G401 (cell line): ENCODE results near the gene SIVA1. TPM values are rescaled to one million over a fixed set of nuclear protein-coding genes. Genes with fewer than 3 reads are reported as not detected.

Source experiments
- DNase-seq: peaks from one replicate; pipeline ENCODE4 v3.0.0-alpha.2; 2015; ENCODE audit warnings: low spot score
- in situ Hi-C: cut with HindIII; loops from 2 replicates; pipeline ENCODE4 v1.10.0; 2016; ENCODE audit warnings: low sequenced_read_pairs, mixed read lengths
- total RNA-seq: library from RNA; depleted of rRNA; stranded (reverse); fragments of >200 nt; shearing (Covaris generic); gene quantifications from 2 replicates; pipeline ENCODE4 v1.2.3, GENCODE V29; 2014

SIVA1 gene
- total RNA-seq, 1 experiment from 2014 or later, result 207 TPM

DNA sequence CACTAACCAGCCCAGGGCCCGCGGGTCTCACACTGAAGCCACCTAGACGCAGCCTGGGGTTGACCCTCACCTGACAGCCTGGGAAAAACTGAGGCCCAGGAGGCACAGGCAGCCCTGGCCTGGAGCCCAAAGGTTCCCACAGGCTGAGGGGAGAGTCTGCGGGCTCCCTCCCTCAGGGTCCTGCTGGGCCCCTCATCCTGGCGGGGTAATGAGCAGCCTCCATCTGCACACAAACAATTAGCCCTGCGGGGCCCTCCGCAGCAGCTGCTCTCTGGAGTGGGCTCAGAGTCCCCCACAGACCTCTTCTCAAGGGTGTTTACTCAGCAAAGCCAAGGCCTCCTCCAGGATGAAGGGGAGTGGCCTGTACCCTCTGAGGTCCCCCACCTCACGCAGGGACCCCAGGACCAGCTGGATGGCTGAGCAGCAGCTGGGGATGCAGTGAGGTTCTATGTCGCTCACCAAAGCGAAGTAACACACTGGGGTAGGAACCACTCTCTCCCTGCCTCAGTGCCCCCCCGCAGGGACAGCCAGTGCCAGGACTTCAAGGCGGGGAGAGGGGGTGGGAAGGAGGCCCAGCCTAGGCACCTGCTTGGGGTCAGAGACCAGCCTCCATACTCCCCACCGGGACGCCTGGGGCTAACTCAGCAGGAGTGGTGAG is 35.3 kb downstream of the SIVA1 start:
- in situ Hi-C loops, result no loop called here
- no peak for DNase-seq

GRCh38 chr14:104788873-104789663 is 36.1 kb downstream of the SIVA1 start:
- in situ Hi-C loops, result no loop called here
- DNase-seq, result no peak

- in situ Hi-C loops, result no loop called here
- DNase-seq, result no peak
Observed at GRCh38 chr14:104789752-104790743, 37.1 kb downstream of the SIVA1 start.

- DNase-seq, result no peak
- in situ Hi-C loops, result no loop called here
Observed at GRCh38 chr14:104791425-104791824, 38.5 kb downstream of the SIVA1 start.

DNA sequence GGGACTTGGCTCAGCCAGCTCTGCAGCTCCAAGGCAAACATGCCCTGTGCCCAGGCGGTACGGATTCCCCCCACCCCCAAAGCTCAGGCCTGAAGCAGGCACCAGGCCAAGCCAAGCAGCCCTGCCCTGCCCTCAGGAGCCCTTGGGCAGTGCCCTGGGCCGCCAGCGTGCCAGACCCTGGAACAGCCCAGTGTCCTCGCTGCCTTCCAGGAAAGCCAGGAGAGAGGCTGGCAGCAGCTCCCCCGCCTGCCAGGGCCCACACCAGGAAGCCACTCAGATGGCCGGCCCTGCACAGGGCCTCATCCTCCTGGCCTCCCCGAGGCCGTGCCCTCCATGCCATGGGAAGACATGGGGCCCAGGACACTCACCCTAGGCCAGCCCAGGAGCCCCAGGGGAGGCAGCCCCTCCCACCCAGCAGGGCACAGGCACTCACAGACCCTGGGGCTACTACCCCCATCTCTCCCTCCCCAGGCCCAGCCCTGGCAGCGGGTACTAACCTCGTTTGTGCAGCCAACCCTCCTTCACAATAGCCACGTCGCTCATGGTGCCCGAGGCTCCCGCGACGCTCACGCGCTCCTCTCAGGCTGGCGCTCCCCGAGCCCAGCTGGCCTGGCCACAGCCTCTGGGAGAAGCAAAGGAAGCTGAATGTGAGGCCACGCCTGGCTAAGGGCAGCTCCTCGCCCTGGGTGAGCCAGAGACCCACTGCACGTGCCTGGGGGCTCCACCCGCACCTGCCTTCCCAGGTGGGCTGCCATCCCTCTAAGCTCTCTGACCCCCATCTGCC is 39.3 kb downstream of the SIVA1 start:
- no peak for DNase-seq
- in situ Hi-C loops, result no loop called here

DNA sequence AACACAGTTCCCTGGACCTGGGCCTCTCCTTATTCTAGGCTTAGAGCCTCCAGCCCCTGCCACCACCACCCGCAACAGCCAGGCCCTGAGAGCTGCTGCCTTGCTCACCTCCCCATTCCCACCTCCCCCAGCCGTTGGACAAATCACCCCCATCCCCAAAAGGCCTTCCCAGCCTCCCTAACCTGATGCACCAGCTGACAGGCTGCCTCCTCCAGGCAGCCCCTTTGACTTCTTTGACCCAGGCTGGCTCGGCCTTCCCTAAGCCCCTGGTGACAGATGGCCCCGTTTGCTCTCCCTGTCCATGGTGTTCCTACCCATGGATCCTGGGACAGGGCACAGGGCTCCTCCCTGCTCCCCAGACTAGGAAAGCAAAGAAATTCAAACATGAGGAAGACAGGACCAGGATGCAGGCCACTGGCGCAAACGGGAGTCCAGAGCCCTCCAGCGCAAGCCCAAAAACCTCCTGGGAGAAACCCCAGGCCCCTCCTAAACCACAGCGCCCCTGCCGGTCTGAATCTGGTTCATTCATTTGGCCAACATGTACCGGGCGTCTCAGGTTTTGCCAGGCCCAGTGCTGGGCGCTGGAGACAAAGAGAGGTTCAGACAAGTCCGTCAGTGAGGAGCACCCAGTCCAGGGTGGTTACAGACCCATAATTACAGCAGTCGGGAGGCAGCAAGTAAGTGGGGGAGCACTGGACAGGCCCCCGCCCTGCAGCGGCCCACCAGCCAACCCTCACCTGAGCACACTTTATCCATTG is 40.2 kb downstream of the SIVA1 start:
- no peak for DNase-seq
- in situ Hi-C loops, result no loop called here

DNA sequence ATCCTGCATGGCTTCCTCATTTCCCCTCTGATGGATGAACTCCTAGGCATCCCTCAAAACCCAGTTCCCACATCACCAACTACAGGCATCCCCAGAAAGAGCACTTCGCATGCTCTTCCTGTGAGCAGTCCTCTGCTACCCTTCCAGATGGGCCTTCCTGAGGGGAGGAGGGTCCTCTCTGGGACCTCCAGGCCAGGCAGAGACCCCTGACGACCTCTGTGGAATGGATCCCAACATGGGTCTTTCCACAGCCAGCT is 40.7 kb downstream of the SIVA1 start:
- no peak for DNase-seq
- in situ Hi-C loops, result no loop called here

GRCh38 chr14:104794099-104794498 is 41.2 kb downstream of the SIVA1 start:
- no peak for DNase-seq
- in situ Hi-C loops, result no loop called here

DNA sequence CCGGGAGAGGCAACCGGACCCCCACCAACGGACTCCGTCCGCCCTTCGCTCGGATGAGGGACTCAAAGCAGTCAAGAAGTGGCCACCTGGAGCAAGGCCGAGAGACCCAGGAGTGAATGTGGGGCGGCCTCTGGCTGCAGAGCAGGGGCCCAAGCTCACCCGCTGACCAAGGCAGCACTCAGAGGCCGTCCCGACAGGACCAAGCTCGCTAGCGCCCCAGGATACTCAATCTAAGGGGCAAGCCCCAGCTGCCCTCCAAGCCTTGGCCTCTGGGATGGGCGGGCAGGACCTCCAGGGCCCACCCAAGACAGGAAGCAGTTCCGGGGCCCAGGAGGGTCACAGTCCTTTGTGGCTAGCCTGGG is 41.7 kb downstream of the SIVA1 start:
- in situ Hi-C loops, result no loop called here
- DNase-seq, result no peak

DNA sequence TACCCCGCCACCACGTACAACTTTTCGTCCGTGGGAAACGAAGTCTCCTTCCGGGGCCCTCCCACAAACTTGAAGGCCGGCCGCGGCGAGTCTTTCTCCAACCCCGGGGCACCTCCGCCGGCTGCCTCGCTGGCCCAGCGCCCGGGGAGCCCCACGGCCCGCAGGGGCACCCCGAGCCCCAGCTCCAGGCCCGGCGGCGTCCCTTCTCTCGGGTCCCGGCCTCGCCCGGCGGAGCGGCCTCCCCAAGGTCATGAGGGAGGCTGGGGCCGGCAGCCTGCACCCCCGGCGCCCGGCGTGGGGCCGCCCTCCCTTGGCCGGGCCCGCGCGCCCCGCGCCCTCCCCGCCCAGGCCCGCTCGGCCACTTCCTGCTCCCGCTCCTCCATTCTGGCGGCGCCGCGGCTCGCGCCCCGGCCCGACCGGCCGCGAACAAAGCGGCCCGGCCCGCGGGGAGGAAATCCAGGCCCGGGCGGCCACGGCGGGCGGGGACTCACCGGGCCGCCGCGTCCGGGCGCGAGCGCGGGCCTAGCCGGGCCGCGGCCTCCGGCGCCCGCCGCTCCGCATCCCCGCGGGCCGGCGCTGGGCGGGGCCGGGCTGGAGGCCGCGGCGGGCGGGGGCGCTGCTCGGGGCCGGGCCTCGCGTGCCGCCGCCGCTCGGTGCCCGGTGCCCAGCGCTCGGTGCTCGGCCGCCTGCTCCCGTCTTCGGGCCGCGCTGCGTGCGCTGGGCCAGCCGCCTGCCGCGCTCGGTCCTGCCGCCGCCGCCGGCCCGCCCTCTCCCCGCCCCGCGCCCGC is 42.2 kb downstream of the SIVA1 start, which contains the start of gene AKT1:
AKT1 (minus strand) TSS at position 756 of the 788 bp plus-strand sequence. CDS start 3,105 bp downstream, outside the sequence.
- in situ Hi-C loops, result no loop called here
- no peak for DNase-seq

DNA sequence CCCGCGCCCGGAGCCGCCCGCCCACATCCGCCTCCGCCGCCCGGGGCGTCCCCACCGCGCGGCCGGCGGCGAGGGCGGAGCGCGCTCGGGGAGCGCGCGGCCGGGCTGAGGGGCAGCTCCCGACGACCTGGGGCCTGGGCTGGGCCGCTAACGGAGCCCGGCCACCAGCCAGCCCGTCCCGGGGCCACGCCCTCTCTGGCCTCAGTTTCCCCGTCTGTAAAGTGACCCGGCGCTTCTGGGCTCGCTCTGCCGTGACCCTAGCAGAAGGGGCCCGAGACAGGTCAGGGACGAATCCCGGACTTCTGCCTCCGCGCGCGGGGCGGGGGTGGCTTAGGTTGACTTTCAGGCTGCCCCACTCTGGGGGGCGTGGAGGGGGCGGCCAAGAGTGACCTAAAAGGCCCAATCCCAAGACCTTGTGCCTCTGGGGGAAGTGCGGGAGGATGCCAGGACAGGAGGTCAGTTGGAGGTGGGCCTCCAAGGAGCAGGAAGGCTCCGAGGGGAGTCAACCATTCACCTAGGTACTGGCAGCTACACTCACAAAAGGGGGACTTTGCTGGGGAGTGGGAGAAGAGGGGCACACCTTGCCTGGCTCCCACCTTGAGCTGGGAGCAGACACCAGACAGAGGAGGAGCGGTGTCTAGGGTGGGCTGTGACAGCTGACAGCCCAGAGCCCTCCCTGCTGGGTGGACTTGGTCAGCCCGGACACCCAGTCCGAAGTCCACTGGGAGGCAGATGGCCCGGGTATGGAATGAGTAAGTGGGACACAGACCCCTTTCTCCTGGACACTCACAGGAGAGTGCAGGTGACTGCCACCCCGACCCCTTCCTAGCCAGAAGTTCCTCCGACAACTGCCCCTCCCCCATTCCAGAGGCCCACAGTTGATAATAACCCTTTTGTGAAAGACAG is 43.1 kb downstream of the SIVA1 start:
- in situ Hi-C loops, result no loop called here
- no peak for DNase-seq

DNA sequence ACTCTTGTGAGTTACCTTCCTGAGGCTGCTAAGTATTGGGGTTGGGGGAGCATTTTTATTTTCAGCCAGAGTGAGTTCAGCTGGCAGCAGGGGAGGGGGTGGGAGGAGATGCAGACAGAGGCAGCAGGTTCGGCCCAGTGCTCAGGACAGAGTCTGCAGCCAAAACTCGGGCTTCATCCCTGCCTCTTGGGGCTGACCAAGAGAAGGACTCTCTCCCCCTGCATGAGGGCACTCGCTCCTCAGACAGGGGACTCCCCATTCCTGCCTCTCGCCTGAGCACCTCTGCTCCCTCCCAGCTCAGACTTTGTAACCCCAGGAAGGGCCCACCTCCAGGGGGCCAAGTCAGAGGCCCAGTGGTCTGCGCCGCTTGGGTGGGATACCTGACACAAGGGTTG is 43.7 kb downstream of the SIVA1 start:
- no peak for DNase-seq
- in situ Hi-C loops, result no loop called here

DNA sequence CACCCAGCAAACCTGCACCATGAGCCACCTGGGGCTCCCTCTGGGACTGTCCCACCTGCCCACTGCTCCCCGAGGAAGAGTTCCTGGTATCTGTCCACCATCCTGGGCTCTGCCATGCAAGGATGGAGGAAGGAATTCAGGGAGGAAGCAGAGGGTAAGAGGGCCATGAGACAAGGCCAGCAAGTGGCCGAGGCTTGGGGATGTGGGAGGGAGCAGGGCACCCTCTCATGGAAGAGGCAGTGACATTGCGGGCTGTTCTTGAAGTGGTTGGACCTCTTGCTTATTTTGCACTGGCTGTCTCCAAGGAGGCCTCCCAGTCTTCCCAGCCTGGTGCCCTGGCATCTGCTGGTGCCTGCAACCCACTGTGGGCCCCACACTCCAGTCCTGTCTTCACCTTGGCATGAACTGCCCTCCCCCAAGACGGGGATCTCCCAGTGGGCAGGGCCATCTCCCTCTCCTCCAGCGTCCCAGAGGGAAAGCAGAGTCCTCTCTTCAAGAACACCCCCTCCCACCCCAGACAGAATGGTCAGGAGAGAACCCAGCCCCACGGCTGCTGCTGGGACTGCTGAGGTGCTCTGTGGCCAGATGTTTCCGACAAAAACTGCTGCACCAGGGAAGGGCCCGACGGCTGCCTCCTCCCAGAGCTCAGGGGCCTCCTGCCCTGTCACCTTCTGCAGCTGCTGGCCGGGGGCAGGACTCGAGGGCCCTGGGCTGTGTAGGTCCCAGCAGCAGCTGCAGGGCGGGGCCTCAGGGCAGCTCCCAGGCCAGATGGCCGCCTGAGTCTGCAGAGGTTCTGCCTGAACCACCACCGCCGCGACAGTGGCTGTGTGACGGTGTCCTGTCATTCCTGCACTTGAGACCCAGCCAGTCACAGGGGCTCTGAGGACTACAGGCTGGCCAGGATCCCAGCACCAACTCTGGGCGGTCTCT is 44.4 kb downstream of the SIVA1 start:
- in situ Hi-C loops, result no loop called here
- no peak for DNase-seq

- in situ Hi-C loops, result no loop called here
Observed at GRCh38 chr14:104798300-104799243, 45.6 kb downstream of the SIVA1 start.

More at GRCh38 chr14:104798300-104799243, 45.6 kb downstream of the SIVA1 start:
- DNase-seq, result no peak
